MG63 (cell line): ENCODE results near the gene OR7G1. TPM values are rescaled to one million over a fixed set of nuclear protein-coding genes. Genes with fewer than 3 reads are reported as not detected.

Experiments used
- DNase-seq: peaks from one replicate; pipeline ENCODE4 v3.0.0-alpha.2; 2020
- H3K27me3 ChIP-seq: fragments of 250-450 bp; sonication (Bioruptor Pico); 2 replicates; pipeline ENCODE4 v1.5.1; 2020; ENCODE audit warnings: mild to moderate bottlenecking, moderate library complexity
- H3K36me3 ChIP-seq: fragments of 250-450 bp; sonication (Bioruptor Pico); 2 replicates; pipeline ENCODE4 v1.5.1; 2020; ENCODE audit warnings: mild to moderate bottlenecking, moderate library complexity
- H3K4me3 ChIP-seq: fragments of 250-450 bp; sonication (Bioruptor Pico); 2 replicates; pipeline ENCODE4 v1.5.1; 2020; ENCODE audit warnings: mild to moderate bottlenecking, moderate library complexity
- H3K9me3 ChIP-seq: fragments of 250-450 bp; sonication (Bioruptor Pico); 2 replicates; pipeline ENCODE4 v1.5.1; 2020; ENCODE audit warnings: mild to moderate bottlenecking, moderate library complexity
- total RNA-seq: library from RNA; depleted of rRNA; stranded (reverse); fragments of >200 nt; shearing (Covaris generic); gene quantifications from 2 replicates; pipeline ENCODE4 v1.2.3, GENCODE V29; 2014; ENCODE audit warnings: low replicate concordance; rRNA removed

Gene OR7G1, protein sequence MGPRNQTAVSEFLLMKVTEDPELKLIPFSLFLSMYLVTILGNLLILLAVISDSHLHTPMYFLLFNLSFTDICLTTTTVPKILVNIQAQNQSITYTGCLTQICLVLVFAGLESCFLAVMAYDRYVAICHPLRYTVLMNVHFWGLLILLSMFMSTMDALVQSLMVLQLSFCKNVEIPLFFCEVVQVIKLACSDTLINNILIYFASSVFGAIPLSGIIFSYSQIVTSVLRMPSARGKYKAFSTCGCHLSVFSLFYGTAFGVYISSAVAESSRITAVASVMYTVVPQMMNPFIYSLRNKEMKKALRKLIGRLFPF
- not detected in 2 replicates for total RNA-seq

DNA sequence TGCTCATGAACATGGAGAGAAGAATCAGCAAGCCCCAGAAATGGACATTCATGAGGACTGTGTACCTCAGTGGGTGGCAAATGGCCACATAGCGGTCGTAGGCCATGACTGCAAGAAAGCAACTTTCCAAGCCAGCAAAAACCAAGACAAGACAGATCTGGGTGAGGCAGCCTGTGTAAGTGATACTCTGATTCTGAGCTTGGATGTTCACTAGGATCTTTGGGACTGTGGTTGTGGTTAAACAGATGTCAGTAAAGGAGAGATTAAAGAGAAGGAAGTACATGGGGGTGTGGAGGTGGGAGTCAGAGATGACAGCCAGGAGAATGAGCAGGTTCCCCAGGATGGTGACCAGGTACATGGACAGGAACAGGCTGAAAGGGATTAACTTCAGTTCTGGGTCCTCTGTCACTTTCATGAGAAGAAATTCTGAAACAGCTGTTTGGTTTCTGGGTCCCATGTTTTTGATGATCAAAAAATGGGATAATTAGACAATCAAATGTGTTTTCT, at the start of gene OR7G1:
TSS of gene OR7G1 (minus strand) at position 457 of the 507 bp plus-strand sequence. CDS start at position 457, 0 bp downstream.
- Histone ChIP-seq H3K36me3 (no peaks in the 10 kb centered on the region), H3K4me3 (no peak within 1 kb of the TSS), H3K9me3 (no peaks in the 10 kb centered on the region), H3K27me3 (peaks cover 31% of the 10 kb centered on the region; the same call in 1 of the 2 replicates)
- no peak for DNase-seq

DNA sequence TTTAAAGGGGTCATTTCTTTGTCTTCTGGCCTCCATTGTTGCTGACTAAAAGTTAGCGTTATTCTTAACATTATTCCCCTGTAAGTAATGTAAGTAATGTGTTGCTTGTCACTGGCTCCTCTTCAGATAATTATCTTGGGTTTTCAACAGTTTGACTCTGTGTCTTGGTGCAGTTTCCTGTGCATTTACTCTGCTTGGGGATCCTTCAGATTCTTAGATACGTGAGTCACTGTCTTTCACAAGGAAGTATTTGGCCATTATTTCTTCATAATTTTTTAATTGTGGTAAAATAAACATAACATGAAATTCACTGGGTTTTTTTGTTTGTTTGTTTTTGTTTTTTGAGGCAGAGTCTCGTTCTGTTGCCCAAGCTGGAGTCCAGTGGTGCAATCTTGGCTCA, 49.7 kb upstream of the OR7G1 start:
- H3K4me3 ChIP-seq, result no peak overlapping the region
- H3K9me3 ChIP-seq, result peaks cover 24% of the 10 kb centered on the region
- no peak for DNase-seq
- H3K36me3 ChIP-seq, result peaks cover 60% of the 10 kb centered on the region
- H3K27me3 ChIP-seq, result no peaks in the 10 kb centered on the region

DNA sequence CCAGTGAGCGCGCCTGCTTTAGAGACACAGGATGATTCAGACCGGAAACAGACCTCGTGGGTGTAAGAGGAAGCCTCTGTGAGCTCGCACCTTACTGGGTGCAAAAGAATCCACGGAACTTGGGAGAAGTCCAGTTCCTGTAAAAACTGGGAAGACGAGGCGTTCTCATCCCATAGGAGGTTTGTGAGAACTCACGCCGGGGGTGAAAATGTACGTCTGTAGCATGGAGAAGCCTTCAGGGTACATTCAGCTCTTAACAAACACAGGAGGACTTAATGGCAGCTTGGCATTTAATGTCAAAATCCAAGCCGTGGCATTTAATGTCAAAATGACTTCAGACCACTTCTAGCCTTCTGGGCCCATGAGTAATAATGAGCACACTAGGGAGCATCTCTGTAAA, 45.9 kb upstream of the OR7G1 start:
- no peak overlapping the region for H3K4me3 ChIP-seq
- H3K27me3 ChIP-seq, result no peaks in the 10 kb centered on the region
- peaks cover 98% of the 10 kb centered on the region for H3K36me3 ChIP-seq
- no peak for DNase-seq
- H3K9me3 ChIP-seq, result peaks cover 45% of the 10 kb centered on the region

DNA sequence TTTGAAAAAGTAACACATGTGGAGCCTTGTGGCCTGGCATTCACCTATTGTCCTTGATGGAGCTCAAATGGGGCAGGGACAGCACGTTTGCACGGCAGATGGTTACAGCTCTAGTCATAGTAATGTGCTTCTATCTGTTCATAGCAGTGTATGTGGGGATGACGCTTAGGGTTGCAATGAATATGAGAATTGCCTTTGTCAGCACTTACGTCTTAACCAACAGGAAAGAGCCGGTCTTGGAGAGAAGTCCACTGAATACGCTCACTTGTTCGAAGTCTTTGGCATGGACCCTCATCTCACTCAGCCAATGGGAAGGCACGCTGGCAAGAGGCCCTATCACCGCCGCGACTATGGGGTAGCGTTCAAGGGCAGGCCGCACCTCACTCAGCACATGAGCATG, 44.3 kb upstream of the OR7G1 start:
- peaks cover 100% of the 10 kb centered on the region for H3K36me3 ChIP-seq
- H3K9me3 ChIP-seq, result peaks cover 60% of the 10 kb centered on the region
- H3K4me3 ChIP-seq, result no peak overlapping the region
- no peak for DNase-seq
- H3K27me3 ChIP-seq, result no peaks in the 10 kb centered on the region

DNA sequence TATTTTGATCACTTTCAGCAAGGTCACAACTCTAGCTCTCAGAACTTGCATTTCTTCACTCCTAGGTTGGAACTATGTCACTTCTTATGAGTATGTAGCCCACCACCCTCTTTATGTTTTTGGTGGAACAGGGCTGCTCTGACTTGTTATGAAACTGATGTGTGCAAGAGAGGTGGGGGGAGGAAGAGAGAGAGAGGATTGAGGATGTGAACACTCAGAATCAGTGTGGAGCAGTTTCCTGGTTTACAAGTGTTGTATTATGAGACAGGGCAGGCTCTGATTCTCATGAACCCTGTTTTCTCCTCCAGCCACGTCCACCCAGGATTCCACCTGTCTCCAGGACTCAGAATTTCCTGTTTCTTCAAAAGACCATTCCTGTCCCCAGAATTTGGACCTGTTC, 40.7 kb upstream of the OR7G1 start:
- no peak overlapping the region for H3K4me3 ChIP-seq
- peaks cover 100% of the 10 kb centered on the region for H3K36me3 ChIP-seq
- DNase-seq, result no peak
- H3K27me3 ChIP-seq, result no peaks in the 10 kb centered on the region
- peaks cover 79% of the 10 kb centered on the region for H3K9me3 ChIP-seq

DNA sequence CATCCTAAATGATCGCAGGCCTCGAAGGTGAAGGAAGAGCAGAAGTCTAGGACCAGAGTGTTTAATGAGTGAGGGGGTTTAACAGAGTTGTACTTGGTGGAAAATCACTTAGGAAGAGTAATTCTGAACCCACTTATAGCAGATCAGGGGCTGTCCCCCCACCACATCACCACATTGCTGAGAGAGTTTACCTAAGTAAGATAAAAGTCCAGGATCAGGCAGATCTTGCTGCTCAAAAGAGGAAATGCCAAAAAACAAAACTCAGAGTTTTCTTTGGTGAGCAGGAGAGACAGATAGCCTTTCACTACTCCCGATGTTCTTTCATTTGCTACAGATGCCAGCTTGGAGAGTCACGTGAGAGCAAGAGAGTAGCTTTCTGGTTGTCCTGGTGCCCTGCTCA, 40.0 kb upstream of the OR7G1 start:
- Histone ChIP-seq H3K36me3 (peaks cover 100% of the 10 kb centered on the region), H3K27me3 (no peaks in the 10 kb centered on the region), H3K4me3 (no peak overlapping the region), H3K9me3 (peaks cover 78% of the 10 kb centered on the region)
- DNase-seq, result no peak

DNA sequence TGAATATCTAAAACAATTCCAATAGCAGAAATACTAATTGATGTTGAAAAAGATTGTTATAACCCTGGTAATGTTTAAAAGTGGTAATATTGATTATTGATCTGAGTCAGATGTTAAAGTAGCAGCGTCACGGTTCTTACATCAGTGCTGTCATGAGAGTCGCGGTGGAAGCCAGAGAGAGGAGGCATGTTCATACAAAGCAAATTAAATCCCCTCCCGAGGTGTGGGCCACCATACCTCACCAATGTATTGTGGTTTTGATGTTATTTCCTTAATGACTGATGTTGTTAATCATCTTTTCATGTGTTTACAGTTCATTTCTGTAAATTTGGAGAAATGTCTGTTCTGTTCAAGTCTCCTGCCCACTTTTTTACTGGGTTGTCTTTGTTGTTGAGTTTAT, 35.8 kb upstream of the OR7G1 start:
- Histone ChIP-seq H3K9me3 (peaks cover 95% of the 10 kb centered on the region), H3K36me3 (peaks cover 98% of the 10 kb centered on the region)

DNA sequence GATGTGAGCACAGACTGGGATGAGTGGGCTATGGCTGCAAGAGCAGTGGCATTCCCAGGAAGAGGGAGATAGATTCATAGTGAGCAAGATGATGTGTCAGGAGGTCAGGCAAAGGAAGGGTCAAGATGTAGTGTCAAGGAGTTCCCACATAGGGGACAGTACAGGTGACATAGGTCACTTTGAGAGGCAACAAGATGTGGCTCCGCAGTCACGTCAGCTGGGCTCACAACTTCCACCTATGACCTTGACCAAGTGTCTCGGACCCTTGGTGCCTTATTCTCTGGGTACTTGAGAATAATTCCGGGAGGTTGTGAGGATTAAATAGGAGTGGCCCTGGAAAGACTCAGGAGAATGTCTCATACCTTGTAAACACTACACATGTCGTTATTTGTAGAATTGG, 35.1 kb upstream of the OR7G1 start:
- Histone ChIP-seq H3K9me3 (peaks cover 93% of the 10 kb centered on the region), H3K36me3 (peaks cover 93% of the 10 kb centered on the region), H3K27me3 (no peaks in the 10 kb centered on the region), H3K4me3 (no peak overlapping the region)
- DNase-seq, result no peak

More for the DNA sequence above, 35.8 kb upstream of the OR7G1 start:
- DNase-seq, result no peak
- Histone ChIP-seq H3K27me3 (no peaks in the 10 kb centered on the region), H3K4me3 (no peak overlapping the region)

DNA sequence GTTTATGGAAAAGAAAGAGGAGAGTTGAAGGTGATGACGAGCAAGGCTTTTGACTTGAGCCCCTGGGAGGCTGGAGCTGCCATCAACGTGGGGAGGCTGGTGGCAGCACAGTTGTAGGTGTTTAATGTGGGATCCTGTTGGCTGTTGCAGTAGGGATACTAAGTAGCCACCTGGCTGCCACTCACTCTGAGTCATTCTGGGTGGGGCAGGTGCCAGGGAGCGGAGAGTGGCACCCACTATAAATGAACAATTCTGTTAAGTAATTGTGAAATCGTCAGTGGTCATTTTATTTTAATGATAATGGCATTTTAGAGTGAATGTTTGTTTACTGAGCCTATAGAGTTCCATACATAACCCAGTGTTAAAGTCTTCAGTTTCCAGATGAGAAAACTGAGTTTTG, 34.4 kb upstream of the OR7G1 start:
- Histone ChIP-seq H3K36me3 (peaks cover 93% of the 10 kb centered on the region), H3K4me3 (no peak overlapping the region), H3K27me3 (no peaks in the 10 kb centered on the region), H3K9me3 (peaks cover 93% of the 10 kb centered on the region)
- peak; percentile 30 for DNase-seq

DNA sequence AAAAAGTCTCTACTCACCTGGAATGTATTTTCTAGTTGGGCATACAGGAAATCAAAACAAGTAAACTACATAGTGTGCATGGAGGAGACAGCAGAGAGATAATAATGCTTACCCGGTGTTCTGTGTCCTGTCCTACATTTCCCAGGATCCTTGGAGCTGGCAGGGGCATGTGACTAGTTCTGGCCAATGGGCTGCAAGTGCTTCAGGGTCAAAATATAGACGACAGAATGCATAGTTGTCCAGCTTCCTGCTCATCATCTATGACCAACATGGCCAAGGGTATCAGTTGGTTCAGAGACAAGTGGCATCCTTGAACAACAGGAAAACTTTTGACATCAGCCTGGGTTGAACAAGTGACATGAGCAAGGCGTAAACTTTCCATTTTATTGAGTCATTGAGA, 33.1 kb upstream of the OR7G1 start:
- Histone ChIP-seq H3K9me3 (peaks cover 93% of the 10 kb centered on the region), H3K36me3 (peaks cover 93% of the 10 kb centered on the region), H3K27me3 (no peaks in the 10 kb centered on the region), H3K4me3 (no peak overlapping the region)
- no peak for DNase-seq

DNA sequence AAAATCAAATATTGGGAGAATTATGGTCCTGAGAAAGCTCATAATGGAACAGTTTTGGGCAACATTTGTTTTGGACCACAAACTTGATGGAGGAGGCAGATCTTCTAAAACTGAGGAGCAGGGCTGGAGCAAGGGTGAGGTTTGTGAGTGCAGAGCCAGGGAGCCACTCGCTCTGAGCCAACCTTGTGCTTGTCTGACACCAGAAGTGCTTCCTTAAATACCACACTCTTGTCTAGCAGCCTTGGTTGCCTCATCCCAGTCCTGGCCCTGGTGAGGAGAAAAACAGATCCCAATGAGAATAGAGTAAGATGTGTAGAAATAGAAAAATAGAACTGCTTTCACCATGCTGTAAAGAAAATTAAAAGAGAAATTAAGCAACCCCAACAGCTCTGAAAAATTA, 31.3 kb upstream of the OR7G1 start:
- no peaks in the 10 kb centered on the region for H3K27me3 ChIP-seq
- DNase-seq, result no peak
- H3K9me3 ChIP-seq, result peaks cover 92% of the 10 kb centered on the region
- peaks cover 92% of the 10 kb centered on the region for H3K36me3 ChIP-seq
- H3K4me3 ChIP-seq, result no peak overlapping the region

DNA sequence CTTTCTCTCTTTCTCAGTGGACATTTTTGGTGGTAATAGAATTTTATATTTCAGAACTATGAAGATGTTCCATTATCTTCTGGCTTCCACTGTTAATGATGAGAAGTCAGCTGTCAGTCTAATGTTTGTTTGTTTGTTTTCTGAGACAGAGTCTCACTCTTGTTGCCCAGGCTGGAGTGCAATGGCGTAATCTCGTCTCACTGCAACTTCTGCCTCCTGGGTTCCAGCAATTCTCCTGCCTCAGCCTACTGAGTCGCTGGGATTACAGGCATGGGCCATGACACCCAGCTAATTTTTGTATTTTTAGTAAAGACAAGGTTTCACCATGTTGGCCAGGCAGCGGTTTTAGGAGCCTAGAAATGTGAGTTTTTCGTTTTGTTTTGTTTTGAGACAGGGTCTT, 29.4 kb upstream of the OR7G1 start:
- peaks cover 84% of the 10 kb centered on the region for H3K9me3 ChIP-seq
- H3K36me3 ChIP-seq, result peaks cover 87% of the 10 kb centered on the region
- H3K4me3 ChIP-seq, result no peak overlapping the region
- DNase-seq, result no peak
- H3K27me3 ChIP-seq, result no peaks in the 10 kb centered on the region

DNA sequence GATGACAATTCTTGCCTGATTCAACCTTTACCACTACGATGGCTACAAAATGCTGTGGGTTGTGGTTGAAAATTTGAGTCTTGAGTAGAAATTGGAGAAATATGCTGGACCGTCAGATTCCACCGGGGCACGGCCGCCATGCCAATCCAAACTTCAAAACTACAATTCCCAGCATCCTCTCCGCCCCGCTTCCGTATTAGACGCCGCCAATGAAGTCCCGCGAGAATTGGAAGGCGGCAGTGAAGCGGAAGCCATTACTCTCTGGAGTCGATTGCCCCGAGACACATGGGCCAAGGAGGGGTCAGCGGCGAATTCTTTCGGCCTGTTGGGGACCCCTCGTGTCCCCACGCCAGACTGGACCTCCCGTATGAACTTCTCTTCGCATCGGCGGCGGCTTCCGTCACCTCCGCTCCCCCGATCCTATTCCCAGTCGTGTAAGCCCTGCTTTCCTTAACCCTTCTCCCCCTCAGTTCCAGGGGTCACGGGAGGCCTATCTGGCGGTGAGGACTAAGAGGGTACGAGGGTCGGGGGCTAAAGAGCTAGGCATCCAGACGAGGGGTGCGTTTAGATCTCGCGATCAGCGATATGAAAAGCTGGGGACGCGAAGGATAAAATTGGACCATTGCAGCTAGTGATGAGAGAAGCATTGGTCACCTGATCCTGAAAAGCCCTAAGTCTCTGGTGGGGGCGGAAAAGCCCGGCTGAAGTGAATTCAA, 24.8 kb upstream of the OR7G1 start, which contains the start of gene ZNF317:
TSS of gene ZNF317 (plus strand) at position 239 of the 716 bp plus-strand sequence. CDS start 15,620 bp downstream, outside the sequence.
- Histone ChIP-seq H3K9me3 (peaks cover 42% of the 10 kb centered on the region), H3K36me3 (peaks cover 48% of the 10 kb centered on the region), H3K27me3 (no peaks in the 10 kb centered on the region), H3K4me3 (peak within 1 kb of the TSS; percentile 95)
- DNase-seq, result peak; percentile 96

DNA sequence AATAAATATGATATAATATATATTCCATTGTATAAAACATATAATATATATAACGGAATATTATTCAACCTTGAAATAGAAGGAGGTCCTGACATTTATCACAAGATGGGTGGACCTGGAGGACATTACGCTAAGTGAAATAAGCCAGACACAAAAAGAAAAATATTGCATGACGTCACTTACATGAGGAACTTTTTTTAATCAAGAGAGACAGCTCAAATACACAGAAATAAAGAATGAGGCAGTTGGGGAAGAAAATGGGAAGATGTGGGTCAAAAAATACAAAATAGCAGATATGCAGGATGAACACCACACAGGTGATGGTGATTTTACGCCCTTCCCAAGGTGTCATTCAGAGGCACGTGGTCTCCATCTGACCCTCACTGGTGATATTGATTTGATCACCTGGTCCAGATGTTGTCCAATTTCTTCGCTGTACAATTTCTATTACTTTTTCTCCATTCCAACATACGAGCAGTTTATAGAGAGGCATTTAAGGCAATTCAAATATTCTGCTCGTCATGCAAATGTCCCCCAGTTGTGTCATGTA, 24.1 kb upstream of the OR7G1 start:
- Histone ChIP-seq H3K4me3 (peak overlapping the region; percentile 95), H3K36me3 (peaks cover 41% of the 10 kb centered on the region), H3K9me3 (peaks cover 36% of the 10 kb centered on the region), H3K27me3 (no peaks in the 10 kb centered on the region)
- no peak for DNase-seq

DNA sequence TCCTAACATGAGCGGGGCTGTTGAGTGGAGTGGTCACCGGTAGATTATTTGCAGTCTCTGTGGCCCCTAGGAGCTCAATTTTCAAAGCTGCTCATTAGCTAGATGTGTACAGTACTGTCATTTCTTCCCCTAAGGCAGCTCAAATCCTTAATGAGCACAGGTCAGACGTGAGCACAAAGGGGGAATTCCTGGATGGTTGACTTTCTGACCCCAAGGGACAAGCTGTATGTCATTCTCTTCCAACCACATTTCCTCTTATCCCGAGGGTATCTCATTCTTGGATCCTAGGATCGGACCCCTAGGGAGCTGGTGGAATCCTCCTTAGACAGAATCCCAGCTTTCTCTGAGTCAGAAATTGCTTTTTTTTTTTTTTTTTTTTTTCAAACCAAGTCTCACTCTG, 16.9 kb upstream of the OR7G1 start:
- Histone ChIP-seq H3K9me3 (no peaks in the 10 kb centered on the region), H3K36me3 (no peaks in the 10 kb centered on the region), H3K27me3 (no peaks in the 10 kb centered on the region), H3K4me3 (no peak overlapping the region)
- no peak for DNase-seq

DNA sequence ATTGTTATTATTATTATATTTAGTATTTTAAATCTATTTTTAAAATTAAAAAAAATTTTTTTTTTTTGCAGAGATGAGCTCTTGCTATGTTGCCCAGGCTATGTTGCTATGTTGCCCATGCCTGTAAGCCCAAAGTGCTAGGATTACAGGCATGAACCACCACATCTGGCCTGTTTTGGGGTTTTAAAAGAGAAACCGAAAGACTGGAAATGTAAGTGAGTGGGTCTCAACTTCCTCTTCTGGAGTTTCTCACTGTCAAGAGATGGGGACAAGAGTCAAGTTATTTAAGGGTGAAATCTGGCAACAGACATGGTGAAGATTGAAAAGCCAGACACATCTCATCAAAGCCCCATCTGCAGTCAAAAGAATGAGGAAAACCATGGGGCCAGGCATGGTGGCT, 15.4 kb upstream of the OR7G1 start:
- no peak for DNase-seq
- no peaks in the 10 kb centered on the region; the same call in none of the 2 replicates for H3K27me3 ChIP-seq
- no peaks in the 10 kb centered on the region for H3K36me3 ChIP-seq
- no peaks in the 10 kb centered on the region for H3K9me3 ChIP-seq
- H3K4me3 ChIP-seq, result no peak overlapping the region

DNA sequence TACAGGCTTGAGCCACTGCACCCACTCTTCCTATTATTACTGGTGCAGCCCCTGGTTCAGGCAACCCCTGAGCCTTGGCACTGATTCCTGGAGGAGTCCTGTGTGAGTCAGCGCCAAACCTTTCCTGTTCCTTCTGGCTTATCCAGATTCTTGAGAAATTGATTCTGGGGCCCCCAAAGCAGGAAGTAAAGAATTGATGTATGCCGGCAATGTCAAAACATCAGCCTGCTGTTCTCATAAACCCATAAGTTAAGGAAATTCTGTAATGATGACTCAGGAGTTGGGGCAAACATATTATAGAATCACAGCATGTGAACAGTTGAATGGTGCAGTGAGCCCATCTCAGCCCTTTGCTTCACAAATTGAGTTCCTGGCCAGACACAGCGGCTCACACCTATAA, 12.6 kb upstream of the OR7G1 start:
- no peaks in the 10 kb centered on the region for H3K9me3 ChIP-seq
- peak; percentile 76 for DNase-seq
- H3K4me3 ChIP-seq, result no peak overlapping the region
- H3K27me3 ChIP-seq, result peaks cover 2% of the 10 kb centered on the region
- no peaks in the 10 kb centered on the region for H3K36me3 ChIP-seq
